ENCODE data around the gene CACNA1C. TPM values are rescaled to one million over a fixed set of nuclear protein-coding genes. Genes with fewer than 3 reads are reported as not detected.

The CACNA1C gene
- total RNA-seq, 1 experiment from 2014 or later: 1.1 TPM

DNA sequence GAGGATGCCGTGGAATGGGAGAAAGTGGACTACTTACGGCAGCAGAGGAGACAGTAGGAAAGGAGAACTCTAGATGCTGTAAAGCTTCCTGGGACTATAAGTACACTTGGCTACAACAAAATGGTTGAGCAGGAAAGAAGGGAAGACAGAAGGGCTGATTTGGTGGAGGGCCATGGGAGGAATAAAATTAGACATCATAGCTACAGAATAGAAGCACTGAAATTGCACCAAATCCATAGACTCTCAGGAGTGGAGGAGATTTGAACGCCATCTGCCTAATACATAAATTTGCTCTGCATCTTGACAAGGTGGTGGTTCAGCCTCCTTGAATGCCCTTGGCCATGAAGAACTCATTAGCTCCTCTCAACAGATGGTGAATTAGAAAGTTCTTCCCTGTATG, 32.3 kb upstream of the CACNA1C start:
- no peak overlapping the region for H2BK20ac ChIP-seq (ENCODE audit: low read depth, low read length, poor library complexity, severe bottlenecking)
- H2BK120ac ChIP-seq (ENCODE audit: low read depth, low read length, poor library complexity, severe bottlenecking): no peak overlapping the region
- no peak overlapping the region for H2AK5ac ChIP-seq (ENCODE audit: insufficient read length, low read length)
- H3K9ac ChIP-seq (ENCODE audit: extremely low read depth, insufficient read length, low read length): no peak overlapping the region
- no peaks in the 10 kb centered on the region; the same call in 1 of the 2 replicates for H3K4me1 ChIP-seq (ENCODE audit: insufficient read depth, low read length)
- no peak for DNase-seq
- no CpG with 5 or more reads among the region's 3 CpGs for WGBS (ENCODE audit: extremely low coverage, insufficient read length, low lambda C conversion rate)
- Mint-ChIP-seq H3K27ac (no peak overlapping the region), H3K4me3 (no peak overlapping the region), H3K27me3 (ENCODE audit: low read depth) (peaks cover 4% of the 10 kb centered on the region; the same call in 1 of the 2 replicates), H3K36me3 (ENCODE audit: insufficient read depth in 1 of 3, low read depth in 3 of 3) (no peaks in the 10 kb centered on the region), H3K9me3 (no peaks in the 10 kb centered on the region), H3K4me1 (peaks cover 16 to 19% of the 10 kb centered on the region in 2 experiments)
- H2BK15ac ChIP-seq (ENCODE audit: low read depth, low read length): no peak overlapping the region
- H3K18ac ChIP-seq (ENCODE audit: insufficient read length, low read depth, low read length): no peak overlapping the region
- H3K27ac ChIP-seq (ENCODE audit: insufficient read length, low read depth, low read length): no peak overlapping the region
- no peaks in the 10 kb centered on the region for H3K9me3 ChIP-seq (ENCODE audit: control insufficient read depth, low read depth, low read length)
- no peak overlapping the region for H3K4me2 ChIP-seq (ENCODE audit: insufficient read depth, insufficient read length, low read length)
- no peak overlapping the region for H4K91ac ChIP-seq (ENCODE audit: insufficient read length, low read depth, low read length)
- no peaks in the 10 kb centered on the region for H4K20me1 ChIP-seq (ENCODE audit: control insufficient read depth, insufficient read depth, insufficient read length)
- TF ChIP-seq, protein P1, sequence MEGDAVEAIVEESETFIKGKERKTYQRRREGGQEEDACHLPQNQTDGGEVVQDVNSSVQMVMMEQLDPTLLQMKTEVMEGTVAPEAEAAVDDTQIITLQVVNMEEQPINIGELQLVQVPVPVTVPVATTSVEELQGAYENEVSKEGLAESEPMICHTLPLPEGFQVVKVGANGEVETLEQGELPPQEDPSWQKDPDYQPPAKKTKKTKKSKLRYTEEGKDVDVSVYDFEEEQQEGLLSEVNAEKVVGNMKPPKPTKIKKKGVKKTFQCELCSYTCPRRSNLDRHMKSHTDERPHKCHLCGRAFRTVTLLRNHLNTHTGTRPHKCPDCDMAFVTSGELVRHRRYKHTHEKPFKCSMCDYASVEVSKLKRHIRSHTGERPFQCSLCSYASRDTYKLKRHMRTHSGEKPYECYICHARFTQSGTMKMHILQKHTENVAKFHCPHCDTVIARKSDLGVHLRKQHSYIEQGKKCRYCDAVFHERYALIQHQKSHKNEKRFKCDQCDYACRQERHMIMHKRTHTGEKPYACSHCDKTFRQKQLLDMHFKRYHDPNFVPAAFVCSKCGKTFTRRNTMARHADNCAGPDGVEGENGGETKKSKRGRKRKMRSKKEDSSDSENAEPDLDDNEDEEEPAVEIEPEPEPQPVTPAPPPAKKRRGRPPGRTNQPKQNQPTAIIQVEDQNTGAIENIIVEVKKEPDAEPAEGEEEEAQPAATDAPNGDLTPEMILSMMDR (conservative IDR thresholded peaks at IDR 0.05): no peak
- H3K79me2 ChIP-seq (ENCODE audit: insufficient read depth, low read length): no peaks in the 10 kb centered on the region
- no peak overlapping the region for H3T11ph ChIP-seq (ENCODE audit: low read length)
- no peak overlapping the region for H2BK5ac ChIP-seq (ENCODE audit: insufficient read length, low read length)
- no peak overlapping the region for H3K23ac ChIP-seq (ENCODE audit: insufficient read length, low read depth, low read length)
- H3K79me1 ChIP-seq (ENCODE audit: insufficient read depth, low read depth, low read length, poor library complexity, severe bottlenecking): no peaks in the 10 kb centered on the region
- H4K8ac ChIP-seq (replicated peaks; ENCODE audit: insufficient read length, low read depth, low read length): no peak overlapping the region
- H2BK12ac ChIP-seq (ENCODE audit: insufficient read length, low read depth, low read length): no peak overlapping the region
- no peak overlapping the region for H3K56ac ChIP-seq (ENCODE audit: insufficient read length, low read depth, low read length)
- H3K23me2 ChIP-seq (ENCODE audit: insufficient read length, low read depth, low read length, poor library complexity, severe bottlenecking): no peaks in the 10 kb centered on the region
- H3K4ac ChIP-seq (ENCODE audit: low read depth, low read length): no peak overlapping the region
- H2AFZ ChIP-seq (ENCODE audit: low read length): no peak overlapping the region
- no peak overlapping the region for H3K14ac ChIP-seq (ENCODE audit: insufficient read depth, low read length)
- H4K5ac ChIP-seq (ENCODE audit: insufficient read length, low read depth, low read length): no peak overlapping the region
- no peaks in the 10 kb centered on the region for H3K27me3 ChIP-seq (ENCODE audit: insufficient read depth, low read length)

Data from H9 (cell line).